ENCODE measurements around the gene TRIM3. TPM values are rescaled to one million over a fixed set of nuclear protein-coding genes. Genes with fewer than 3 reads are reported as not detected.

Gene TRIM3
- total and polyA plus RNA-seq, 2 of the 8 experiments (the other 6 are each of a cell fraction or from before 2014, with no cell fraction given), result 10.7 to 14.3 TPM

- H3K9ac ChIP-seq (replicated peaks in 1 of 4; ENCODE audit: extremely low read depth in 1 of 4, low read depth in 3 of 4, low read length in 3 of 4), result no peak overlapping the region
- no peak for TF ChIP-seq BRCA1 (IDR thresholded peaks at IDR 0.05; ENCODE audit: low read depth, low read length)
- no peak for TF ChIP-seq POLR2A (IDR thresholded peaks at IDR 0.05; ENCODE audit: control extremely low read depth in 1 of 2, low read depth in 2 of 2, low read length in 2 of 2)
- TF ChIP-seq FOSL1 (IDR thresholded peaks at IDR 0.05; ENCODE audit: insufficient read depth, low read depth, low read length), result no peak
- TF ChIP-seq KDM5A (IDR thresholded peaks at IDR 0.05; ENCODE audit: low read length), result no peak
- TF ChIP-seq SIRT6 (IDR thresholded peaks at IDR 0.05; ENCODE audit: low read length), result no peak
- no peak for TF ChIP-seq TEAD4 (IDR thresholded peaks at IDR 0.05; ENCODE audit: low read depth, low read length)
- TF ChIP-seq RBBP5 (IDR thresholded peaks at IDR 0.05; ENCODE audit: borderline replicate concordance, low read depth, low read length), result no peak
- no peak for TF ChIP-seq POLR2AphosphoS5 (IDR thresholded peaks at IDR 0.05; ENCODE audit: low read depth, low read length)
- TF ChIP-seq TAF7 (optimal IDR thresholded peaks at IDR 0.05; ENCODE audit: borderline replicate concordance, low read depth, low read length), result no peak
Measured at GRCh38 chr11:6410695-6411430, 62.9 kb downstream of the TRIM3 start.

More at GRCh38 chr11:6410695-6411430, 62.9 kb downstream of the TRIM3 start:
- Histone ChIP-seq H3K79me1 (ENCODE audit: low read depth, low read length) (no peaks in the 10 kb centered on the region), H2AK5ac (ENCODE audit: low read depth, low read length) (no peak overlapping the region), H3K79me2 (ENCODE audit: control insufficient read depth in 1 of 2, insufficient read depth in 2 of 2, low read length in 2 of 2) (no peaks in the 10 kb centered on the region), H3K4me3 (ENCODE audit: extremely low read depth in 1 of 4, insufficient read depth in 2 of 4, low read depth in 3 of 4, low read length in 4 of 4) (no peak overlapping the region), H2BK5ac (ENCODE audit: low read depth, low read length) (no peak overlapping the region; the same call in 1 of the 2 replicates), H4K5ac (ENCODE audit: insufficient read length, low read depth, low read length) (no peak overlapping the region), H3K9me3 (ENCODE audit: insufficient read depth in 2 of 2, low read depth in 1 of 2, low read length in 1 of 2) (no peaks in the 10 kb centered on the region), H3K4me1 (replicated peaks in 1 of 4; ENCODE audit: control insufficient read depth in 3 of 4, insufficient read depth in 4 of 4, low read length in 3 of 4) (peaks cover 0 to under 1% (median 0%) of the 10 kb centered on the region in 4 experiments; a peak in 2 of 7 replicates), H4K20me1 (replicated peaks in 1 of 2; ENCODE audit: control insufficient read depth in 1 of 2, insufficient read depth in 2 of 2, low read length in 2 of 2) (peaks cover 2 to 3% of the 10 kb centered on the region in 2 experiments), H3K4me2 (ENCODE audit: insufficient read depth in 1 of 2, low read depth in 2 of 2, low read length in 2 of 2) (no peak overlapping the region), H3K18ac (ENCODE audit: extremely low read depth, low read length) (no peak overlapping the region), H2BK120ac (replicated peaks; ENCODE audit: low read depth, low read length) (no peak overlapping the region), H3K56ac (replicated peaks; ENCODE audit: insufficient read length, low read depth, low read length) (no peak overlapping the region), H3K36me3 (ENCODE audit: control insufficient read depth in 2 of 4, insufficient read depth in 4 of 4, low read length in 3 of 4) (no peaks in the 10 kb centered on the region), H3K4ac (replicated peaks; ENCODE audit: insufficient read length, low read depth, low read length) (no peak overlapping the region), H2BK20ac (ENCODE audit: low read length) (no peak overlapping the region), H4K8ac (ENCODE audit: extremely low read depth, insufficient read depth, low read length) (no peak overlapping the region), H3K27me3 (replicated peaks in 1 of 4; ENCODE audit: control insufficient read depth in 3 of 4, extremely low read depth in 1 of 4, insufficient read depth in 3 of 4, low read length in 3 of 4) (no peaks in the 10 kb centered on the region), H3K27ac (ENCODE audit: low read depth, low read length) (no peak overlapping the region), H4K91ac (replicated peaks; ENCODE audit: insufficient read length, low read length) (no peak overlapping the region), H3K23me2 (ENCODE audit: low read depth, low read length) (peaks cover 2% of the 10 kb centered on the region; the same call in 1 of the 2 replicates), H3K23ac (ENCODE audit: insufficient read length) (no peak overlapping the region), H3K14ac (ENCODE audit: insufficient read length) (no peak overlapping the region), H2AFZ (ENCODE audit: low read length) (no peak overlapping the region), H2BK15ac (ENCODE audit: low read length) (no peak overlapping the region), H2BK12ac (ENCODE audit: low read depth, low read length) (no peak overlapping the region)
- 92% methylated on average over 23 of the region's 23 CpGs; no CpG with 5 or more reads in 1 of the 2 experiments for WGBS, 2 experiments (ENCODE audit: extremely low coverage in 1 of 2, insufficient coverage in 1 of 2, insufficient read length in 1 of 2, insufficient replicate concordance in 2 of 2, low coverage in 1 of 2, low lambda C conversion rate in 2 of 2, missing lambda C conversion rate in 1 of 2)
- DNase-seq (ENCODE audit: low read depth in 1 of 2, low spot score in 2 of 2), result no peak
- no peak for FAIRE-seq
- ChIA-PET CTCF (ENCODE audit: partially characterized antibody) (interaction anchor here (0.7 to 2.7 kb wide), 19 partner anchors 9 to 283 kb away, joined by 3 to 14 read pairs (median 4); partner anchors contain the start of genes APBB1 and HPX), POLR2A (ENCODE audit: partially characterized antibody) (interaction anchor here (0.6 to 1.2 kb wide), 2 partner anchors 21 to 76 kb away, joined by 3 read pairs; partner anchors contain the start of gene SMPD1)

All from H1 (cell line).